Fibroblast of lung (primary cell): Measurements from ENCODE around the gene C6orf62.

ENCODE experiments used
- EZH2 ChIP-seq: IDR thresholded peaks from 2 replicates; pipeline ENCODE4 v1.5.1; 2012; ENCODE audit warnings: low read length, control low read depth, mild to moderate bottlenecking; ENCODE audit errors: missing control alignments
- TF ChIP-seq, protein P1 (sequence below), 2 donors: IDR thresholded peaks in 1 of 2; conservative IDR thresholded peaks in 1 of 2; 1 replicate in 1 of 2; 2 replicates in 1 of 2; pipeline ENCODE4 v1.5.1; 2011 to 2012; ENCODE audit warnings: low read length in 2 of 2, control low read depth in 1 of 2, inconsistent platforms in 1 of 2, low read depth in 1 of 2, mild to moderate bottlenecking in 1 of 2

- TF ChIP-seq, protein P1, sequence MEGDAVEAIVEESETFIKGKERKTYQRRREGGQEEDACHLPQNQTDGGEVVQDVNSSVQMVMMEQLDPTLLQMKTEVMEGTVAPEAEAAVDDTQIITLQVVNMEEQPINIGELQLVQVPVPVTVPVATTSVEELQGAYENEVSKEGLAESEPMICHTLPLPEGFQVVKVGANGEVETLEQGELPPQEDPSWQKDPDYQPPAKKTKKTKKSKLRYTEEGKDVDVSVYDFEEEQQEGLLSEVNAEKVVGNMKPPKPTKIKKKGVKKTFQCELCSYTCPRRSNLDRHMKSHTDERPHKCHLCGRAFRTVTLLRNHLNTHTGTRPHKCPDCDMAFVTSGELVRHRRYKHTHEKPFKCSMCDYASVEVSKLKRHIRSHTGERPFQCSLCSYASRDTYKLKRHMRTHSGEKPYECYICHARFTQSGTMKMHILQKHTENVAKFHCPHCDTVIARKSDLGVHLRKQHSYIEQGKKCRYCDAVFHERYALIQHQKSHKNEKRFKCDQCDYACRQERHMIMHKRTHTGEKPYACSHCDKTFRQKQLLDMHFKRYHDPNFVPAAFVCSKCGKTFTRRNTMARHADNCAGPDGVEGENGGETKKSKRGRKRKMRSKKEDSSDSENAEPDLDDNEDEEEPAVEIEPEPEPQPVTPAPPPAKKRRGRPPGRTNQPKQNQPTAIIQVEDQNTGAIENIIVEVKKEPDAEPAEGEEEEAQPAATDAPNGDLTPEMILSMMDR (conservative IDR thresholded peaks at IDR 0.05 in 1 of 2, IDR thresholded peaks at IDR 0.05 in 1 of 2; ENCODE audit: low read depth in 1 of 2, low read length in 2 of 2), result no peak
- no peak for TF ChIP-seq EZH2
These were observed 1.2 kb upstream of the C6orf62 start for GRCh38 chr6:24720131-24720603.
